KG1 (cell line): ENCODE results near the gene RPS27.
"Not testable (repeated sequence)": the region's sequence is repeated elsewhere in the genome, so short reads cannot be mapped to it uniquely, and the experiment has no call there.

ENCODE experiments used
- DNase-seq: peaks from one replicate; lab custom pipeline; 2025; lab: John Stamatoyannopoulos, UW

The RPS27 gene

GRCh38 chr1:153985941-153986761, 4.4 kb upstream of the RPS27 start, which contains the start of gene RAB13:
Gene RAB13, minus strand, starts transcription at chr1:153986339. Its CDS starts 103 bp downstream, at chr1:153986236.
- no peak for DNase-seq

- no peak for DNase-seq
Measured at GRCh38 chr1:153987621-153988020, 2.9 kb upstream of the RPS27 start.

- no peak for DNase-seq
Measured at GRCh38 chr1:153991151-153991630, 629 bp downstream of the RPS27 start.

GRCh38 chr1:153991806-153992205, 1.2 kb downstream of the RPS27 start:
- no peak for DNase-seq

- DNase-seq = no peak
Measured at GRCh38 chr1:153995202-153995601, 4.6 kb downstream of the RPS27 start.

GRCh38 chr1:153995640-153996039, 5.1 kb downstream of the RPS27 start:
- DNase-seq = no peak

GRCh38 chr1:153996882-153997281, 6.3 kb downstream of the RPS27 start:
- DNase-seq = not testable (repeated sequence)

GRCh38 chr1:154000420-154000819, 9.9 kb downstream of the RPS27 start:
- no peak for DNase-seq

GRCh38 chr1:154006136-154006535, 15.6 kb downstream of the RPS27 start:
- no peak for DNase-seq

GRCh38 chr1:154012129-154012528, 21.6 kb downstream of the RPS27 start:
- DNase-seq = no peak

- DNase-seq = not testable (repeated sequence)
Measured at GRCh38 chr1:154012543-154012942, 22.0 kb downstream of the RPS27 start.

GRCh38 chr1:154014154-154014907, 23.8 kb downstream of the RPS27 start:
- no peak for DNase-seq

- no peak for DNase-seq
Measured at GRCh38 chr1:154019269-154019668, 28.7 kb downstream of the RPS27 start.

- no peak for DNase-seq
Measured at GRCh38 chr1:154019940-154020339, 29.4 kb downstream of the RPS27 start.

- DNase-seq = not testable (repeated sequence)
Measured at GRCh38 chr1:154033697-154034096, 43.1 kb downstream of the RPS27 start.
